HG02938 (cell line): Measurements from ENCODE around the gene ERC2.

Experiments
- ATAC-seq: cut with Tn5 transposase; IDR thresholded peaks from one replicate; pipeline ENCODE4 v1.9.1; 2021; ENCODE audit warnings: mild to moderate bottlenecking, moderate library complexity; ENCODE audit not compliant: unreplicated experiment

Gene ERC2

DNA sequence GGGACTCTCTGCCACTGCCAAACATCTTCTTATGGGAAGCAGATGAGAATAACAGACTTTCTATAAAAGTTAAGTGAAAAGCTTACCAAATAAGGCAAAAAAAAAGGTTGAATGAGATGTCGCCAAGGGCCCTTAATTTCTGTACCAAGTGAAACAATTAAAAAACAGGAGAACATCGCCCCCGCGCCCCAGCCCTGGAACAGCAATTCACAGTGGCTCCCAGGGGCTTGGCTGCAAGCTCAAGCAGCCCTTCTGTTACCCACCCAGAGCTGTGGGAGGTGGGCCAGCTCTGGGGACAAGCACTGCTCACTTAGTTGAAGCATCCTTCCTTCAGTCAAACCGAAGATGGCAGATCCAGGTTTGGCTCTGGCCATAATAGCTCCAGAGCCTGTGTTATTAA, 208.0 kb downstream of the ERC2 start:
- ATAC-seq: no peak

- ATAC-seq: no peak
Observed at GRCh38 chr3:56257826-56258225, 210.4 kb downstream of the ERC2 start.

- no peak for ATAC-seq
Observed at GRCh38 chr3:56254835-56255234, 213.4 kb downstream of the ERC2 start.

- no peak for ATAC-seq
Observed at GRCh38 chr3:56253941-56254665, 214.2 kb downstream of the ERC2 start.

DNA sequence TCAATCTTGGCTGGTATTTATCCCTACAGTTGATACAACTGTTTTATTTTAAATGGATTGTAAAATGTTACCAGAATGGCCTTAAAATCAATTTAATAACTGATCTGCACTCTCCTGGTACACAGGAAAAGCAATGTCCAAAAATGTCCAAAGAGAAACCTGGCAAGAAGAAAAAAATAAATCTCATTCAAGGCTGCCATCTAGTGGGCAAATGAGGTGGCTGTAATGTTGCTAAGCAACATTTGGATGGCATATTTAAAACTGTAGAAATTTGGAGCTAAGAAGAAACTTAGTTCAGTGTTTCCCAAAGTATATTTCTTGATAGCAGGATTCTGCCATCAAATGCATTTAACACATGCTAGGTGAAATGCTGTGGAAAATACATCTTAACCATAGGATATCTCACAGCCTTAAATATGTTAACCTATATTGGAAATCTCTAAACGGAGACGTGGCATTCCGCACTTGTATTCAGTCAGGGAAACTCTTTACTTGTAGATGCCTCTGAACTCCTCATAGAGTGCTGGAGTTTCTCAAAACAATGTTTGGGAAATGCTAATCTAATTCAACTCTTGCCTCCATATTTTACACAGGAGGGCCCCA, 216.8 kb downstream of the ERC2 start:
- ATAC-seq: no peak

DNA sequence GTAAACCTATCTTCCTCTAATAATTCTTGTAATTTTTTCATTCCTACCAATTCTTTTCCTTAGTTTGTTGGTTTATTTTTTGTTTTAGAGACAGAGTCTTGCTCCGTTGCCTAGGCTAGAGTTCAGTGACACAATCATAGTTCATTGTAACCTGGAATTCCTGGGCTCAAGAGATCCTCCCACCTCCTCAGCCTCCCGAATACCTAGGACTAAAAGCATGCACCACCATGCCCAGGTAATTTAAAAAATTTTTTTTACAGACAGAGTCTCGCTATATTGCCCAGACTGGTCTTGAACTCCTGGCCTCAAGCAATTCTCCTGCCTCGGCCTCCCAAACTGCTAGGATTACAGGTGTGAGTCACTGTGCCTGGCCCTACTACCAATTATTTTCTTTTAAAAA, 220.2 kb downstream of the ERC2 start:
- no peak for ATAC-seq

GRCh38 chr3:56238299-56238698, 230.0 kb downstream of the ERC2 start:
- ATAC-seq: no peak

DNA sequence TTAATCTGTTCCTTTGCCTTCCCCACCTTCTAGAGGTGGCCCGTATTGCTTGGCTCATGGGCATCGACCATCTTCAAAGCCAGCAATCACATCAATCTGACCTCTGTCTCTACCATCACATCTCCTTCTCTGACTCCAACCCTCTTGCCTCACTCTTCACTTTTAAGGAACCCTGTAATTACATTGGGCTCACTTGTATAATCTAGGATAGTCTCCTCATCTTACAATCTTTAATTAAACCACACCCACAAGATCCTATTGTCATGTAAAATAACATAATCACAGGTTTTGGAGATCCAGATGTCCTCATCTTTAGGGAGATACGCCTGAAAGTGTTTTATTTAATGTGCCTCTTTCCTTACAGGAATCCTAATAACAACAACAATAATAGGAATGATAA, 234.5 kb downstream of the ERC2 start:
- ATAC-seq: no peak

DNA sequence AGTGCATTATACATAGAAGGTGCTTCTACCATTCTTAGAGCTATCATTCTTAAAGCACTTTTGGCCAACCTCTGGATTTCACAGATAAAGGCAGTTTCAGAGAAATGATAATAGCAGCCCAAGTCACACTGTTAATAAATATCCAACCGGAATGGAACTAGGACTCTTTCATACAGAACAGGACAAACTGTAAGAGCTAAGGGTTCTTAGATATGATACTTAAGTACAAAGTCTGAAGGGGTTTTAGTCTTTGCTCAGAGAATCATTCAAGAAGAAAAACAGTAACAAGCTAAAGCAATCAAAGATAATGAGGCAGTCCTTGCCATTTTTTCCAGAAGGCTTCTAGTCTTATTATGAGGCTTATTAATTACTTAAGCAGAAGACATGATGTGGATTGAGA, 239.0 kb downstream of the ERC2 start:
- no peak for ATAC-seq

GRCh38 chr3:56222866-56223265, 245.4 kb downstream of the ERC2 start:
- no peak for ATAC-seq

DNA sequence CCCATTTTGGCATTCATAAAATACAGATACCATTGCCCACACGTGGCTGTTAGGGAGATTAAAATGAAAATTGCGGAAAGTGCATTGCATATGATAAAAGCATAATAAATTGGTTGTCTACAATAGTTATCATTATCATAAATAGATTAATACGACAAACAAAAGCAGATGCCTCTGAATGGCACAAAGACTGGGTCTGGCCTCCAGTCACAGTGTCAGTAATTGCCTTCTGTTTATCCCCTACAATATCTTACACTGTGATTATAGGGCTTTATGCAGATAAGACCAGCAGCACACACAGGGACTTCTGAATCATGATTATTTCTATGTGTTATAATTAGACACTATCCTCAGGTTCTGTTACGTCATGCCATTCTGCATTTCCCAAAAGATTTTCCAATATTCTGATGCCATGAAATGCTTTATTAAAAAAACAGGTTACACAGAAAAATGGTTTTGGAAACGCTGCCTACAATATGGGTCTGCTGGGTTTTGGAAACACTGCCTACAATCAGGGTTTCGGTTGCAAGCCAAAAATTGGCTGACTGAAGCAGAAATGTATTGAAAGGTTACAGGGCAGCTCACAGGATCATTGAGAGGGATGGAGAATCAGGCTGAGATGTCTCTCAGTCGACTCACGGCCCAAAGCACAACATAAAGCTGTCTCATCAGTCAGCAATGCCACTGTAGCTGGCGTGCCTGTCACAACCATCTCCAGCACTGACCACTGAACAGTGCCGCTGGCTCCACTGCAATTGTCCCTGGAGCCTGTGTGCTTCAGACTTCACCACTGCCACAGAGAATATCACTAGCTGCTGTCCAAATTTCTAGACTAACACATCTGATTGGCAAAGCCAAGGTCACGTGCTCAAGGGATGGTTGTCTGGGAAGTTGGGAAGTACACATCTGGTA, 248.1 kb downstream of the ERC2 start:
- ATAC-seq: no peak

- ATAC-seq: no peak
Observed at GRCh38 chr3:56209982-56210751, 258.1 kb downstream of the ERC2 start.

DNA sequence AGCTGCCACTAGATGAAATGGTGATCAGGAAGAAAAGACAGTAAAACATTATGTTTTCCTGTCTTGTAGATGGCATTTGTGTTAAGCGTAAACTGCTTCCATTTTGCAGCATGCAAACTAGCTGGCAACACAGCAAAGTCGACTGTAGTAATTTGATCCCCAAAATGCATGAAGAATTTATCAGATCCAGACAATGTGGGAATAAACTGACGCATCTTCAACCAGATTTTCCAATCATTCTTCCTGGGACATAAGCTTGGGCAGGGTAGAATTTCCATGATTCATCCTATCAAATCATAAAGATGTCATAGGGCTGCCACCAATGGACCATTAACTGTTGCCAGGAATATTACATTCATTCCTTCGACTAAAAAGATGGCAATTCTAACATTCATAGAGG, 260.3 kb downstream of the ERC2 start:
- ATAC-seq: no peak

GRCh38 chr3:56205406-56205805, 262.9 kb downstream of the ERC2 start:
- ATAC-seq: no peak

DNA sequence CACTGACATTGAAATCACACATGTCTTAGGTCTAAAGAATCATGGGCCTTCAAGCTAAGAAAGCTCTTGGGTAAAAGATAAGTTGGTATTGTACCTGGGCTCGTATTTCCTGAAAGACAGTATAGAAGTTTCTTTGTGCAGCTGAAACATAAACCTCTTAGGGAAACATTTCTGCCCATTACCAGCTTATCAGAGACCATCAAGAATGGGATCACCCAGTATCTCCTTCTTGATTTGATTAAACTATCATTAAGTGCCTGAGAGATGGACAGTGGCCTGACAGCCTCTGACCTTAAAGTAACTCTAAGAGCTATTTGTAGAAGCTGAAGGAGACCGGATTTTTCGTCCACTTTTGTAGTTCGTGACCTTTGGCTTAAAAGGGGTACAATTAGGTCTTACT, 265.3 kb downstream of the ERC2 start:
- no peak for ATAC-seq

DNA sequence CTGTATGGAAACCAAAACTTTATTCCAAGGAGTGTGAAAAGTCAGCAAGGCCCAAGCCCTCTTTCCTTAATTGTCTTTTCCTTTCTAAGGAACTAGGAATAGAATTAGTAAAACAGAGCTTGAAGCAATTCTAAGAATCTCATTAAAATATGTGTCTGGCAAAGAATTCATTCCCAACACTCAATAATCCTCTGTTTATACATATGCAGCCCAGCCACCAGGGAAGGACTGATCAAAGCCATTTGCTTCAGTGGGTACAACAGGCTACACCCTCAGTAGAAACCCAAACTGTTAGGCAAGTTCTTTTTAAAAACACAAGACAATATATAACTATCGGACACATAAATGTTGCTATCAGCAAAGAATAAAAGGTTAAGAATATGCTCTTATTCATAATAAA, 266.9 kb downstream of the ERC2 start:
- no peak for ATAC-seq

GRCh38 chr3:56200251-56200650, 268.0 kb downstream of the ERC2 start:
- ATAC-seq: no peak

DNA sequence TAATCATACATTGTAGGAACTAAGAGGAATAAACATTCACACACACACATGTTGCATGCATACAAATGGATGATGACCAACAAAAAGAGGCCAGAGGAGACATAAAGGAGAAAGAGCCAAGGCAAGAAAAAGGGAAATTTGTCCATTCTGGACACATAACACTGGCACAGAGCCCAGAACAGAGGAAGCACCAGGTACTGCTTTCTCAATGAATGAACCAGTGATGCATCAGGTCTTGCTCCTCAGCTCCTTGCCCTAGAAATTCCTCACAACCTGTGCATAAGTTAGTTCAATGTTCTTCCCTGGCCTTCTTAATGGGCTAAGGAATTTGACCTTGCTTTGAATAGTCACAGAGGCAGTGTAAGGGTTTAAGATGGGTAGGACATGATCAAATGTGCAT, 270.3 kb downstream of the ERC2 start:
- no peak for ATAC-seq

- ATAC-seq: no peak
Observed at GRCh38 chr3:56197259-56197965, 270.9 kb downstream of the ERC2 start.

DNA sequence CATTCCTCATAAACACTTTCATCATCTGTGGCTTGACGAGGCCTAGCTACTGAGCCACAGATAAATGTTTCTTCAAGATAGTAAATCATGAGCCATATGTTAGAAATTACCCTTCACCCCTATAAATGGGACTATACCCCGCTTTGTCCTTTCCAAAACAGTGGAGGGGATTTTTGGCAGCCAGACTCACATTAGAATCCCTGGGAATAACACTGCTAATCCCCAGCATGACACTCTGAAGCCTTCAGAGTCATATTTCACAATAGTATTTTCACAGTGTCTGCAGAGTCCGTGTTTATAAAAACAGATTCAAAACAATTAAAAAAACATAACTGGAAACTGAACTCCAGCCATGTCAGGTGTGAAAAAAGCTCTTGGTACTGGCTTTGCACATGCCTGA, 271.6 kb downstream of the ERC2 start:
- no peak for ATAC-seq
